HG02763 (cell line): ENCODE measurements around the gene NBEAL2.

ENCODE experiments used
- ATAC-seq: cut with Tn5 transposase; IDR thresholded peaks from one replicate; pipeline ENCODE4 v1.9.1; 2021; ENCODE audit warnings: mild to moderate bottlenecking, moderate library complexity; ENCODE audit not compliant: unreplicated experiment

NBEAL2 gene

GRCh38 chr3:46978985-46979944 lies at the start of gene NBEAL2:
TSS of gene NBEAL2 (plus strand) at chr3:46979666. CDS start at chr3:46979862, 196 bp downstream.
- peak; percentile 61 for ATAC-seq

GRCh38 chr3:46930166-46930944 lies 49.1 kb upstream of the NBEAL2 start:
- no peak for ATAC-seq

DNA sequence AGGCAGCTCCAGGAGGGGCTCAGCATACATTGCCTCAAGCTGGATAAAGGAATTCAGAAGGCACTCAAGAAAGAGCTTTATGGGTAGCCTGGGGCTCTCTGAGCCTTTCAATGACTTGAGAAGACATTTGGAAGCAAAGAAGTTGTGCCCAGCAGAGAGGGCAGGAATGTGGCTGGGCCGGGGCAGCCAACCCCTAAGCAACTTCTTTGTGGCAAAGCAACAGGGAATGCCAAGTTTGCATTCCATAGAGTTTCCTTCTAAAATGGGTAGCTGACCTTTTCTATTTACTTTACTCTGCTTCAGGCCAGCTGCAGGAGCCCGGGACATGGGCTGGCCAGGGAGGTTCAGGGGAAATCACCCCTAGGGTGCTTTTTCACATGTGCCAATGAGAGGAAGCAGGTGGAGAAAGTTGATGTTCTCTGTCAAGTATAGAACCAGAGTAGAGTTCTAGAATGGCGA lies 48.5 kb upstream of the NBEAL2 start:
- no peak for ATAC-seq

DNA sequence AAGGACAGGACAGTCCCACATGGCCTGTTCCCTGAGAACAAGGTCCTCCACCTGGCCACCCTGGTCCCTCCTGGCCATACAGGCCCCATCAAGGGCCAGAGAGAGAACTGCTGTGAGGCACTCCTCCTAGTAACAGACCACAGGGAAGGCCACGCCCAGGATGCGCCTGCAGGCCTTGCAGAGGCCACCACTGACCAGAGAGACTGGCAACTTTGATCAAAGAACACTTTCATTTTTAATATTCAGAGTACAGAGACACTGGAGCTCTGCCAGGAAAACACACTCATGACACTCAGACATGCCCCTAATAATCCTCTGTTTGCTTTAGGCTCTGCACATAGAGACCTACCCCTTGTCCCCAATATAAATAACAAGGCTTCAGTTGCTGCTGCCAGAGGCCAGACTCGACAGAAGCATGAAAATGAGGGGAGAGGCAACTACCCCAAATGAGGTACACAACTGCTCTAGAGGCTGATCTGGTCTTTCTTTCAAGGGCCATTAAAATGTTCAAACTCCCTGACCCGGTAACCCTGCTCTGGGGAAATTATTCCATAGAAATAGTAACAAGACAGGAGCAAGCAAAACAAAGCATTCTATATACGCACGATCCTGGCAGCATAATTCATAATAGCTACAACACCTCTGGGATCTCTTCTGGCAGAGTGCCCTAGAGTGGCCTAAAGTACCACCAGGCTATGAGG lies 47.7 kb upstream of the NBEAL2 start:
- ATAC-seq, result no peak

DNA sequence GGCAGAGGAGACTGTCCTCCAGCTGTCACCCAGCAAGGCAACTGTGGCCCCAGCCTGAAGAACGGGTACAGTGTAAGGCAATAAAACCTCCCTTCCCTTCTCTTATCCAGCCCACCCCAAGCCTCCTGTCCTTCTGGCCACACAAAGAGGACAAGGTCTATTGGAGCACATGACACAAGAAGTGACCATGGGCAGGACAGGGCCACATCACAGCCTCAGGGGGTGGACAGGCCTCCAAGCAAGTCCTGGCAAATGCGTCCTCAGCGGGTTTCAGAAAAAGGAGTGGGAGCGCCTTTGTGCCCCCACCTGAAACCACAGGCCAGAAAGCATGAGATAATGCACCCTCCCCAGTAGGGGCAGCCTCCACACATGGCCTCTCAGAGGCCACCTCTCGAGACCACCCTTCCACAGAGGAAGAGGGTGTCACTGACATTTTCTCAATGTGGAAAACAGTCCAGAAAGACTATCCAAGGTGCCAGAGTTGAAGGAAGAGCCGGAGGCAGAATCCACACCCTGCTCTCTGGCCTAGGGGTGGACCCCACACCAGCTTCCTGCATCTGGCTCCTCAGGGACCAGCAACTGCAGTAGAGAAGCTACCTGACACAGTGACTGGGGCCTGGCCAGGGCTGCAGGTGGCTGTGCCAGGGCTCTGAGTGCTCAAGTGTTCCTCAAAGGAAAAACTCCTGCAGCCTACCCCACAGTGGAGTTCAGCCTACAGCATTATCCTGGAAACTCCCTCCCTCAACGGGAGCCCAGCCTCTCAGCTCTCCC lies 46.8 kb upstream of the NBEAL2 start:
- no peak for ATAC-seq

DNA sequence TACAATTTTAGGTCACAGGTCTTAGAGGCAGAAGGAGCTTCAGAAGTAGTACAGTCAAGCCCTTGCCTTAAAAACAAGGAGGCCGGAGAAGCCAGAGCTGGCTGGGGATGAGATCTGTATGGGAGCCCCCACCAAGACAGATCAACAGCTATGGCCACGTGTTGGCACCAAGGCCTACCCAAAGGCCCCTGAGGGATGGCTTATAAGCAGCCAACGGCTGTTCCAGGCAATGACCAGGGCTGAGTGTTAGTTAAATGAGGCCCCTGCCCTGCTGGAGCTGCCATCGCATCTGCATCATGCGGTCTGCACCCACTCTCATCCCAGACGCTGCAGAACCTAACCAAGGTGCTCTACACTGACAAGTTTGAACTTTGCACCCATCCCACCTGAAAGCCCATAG lies 46.2 kb upstream of the NBEAL2 start:
- no peak for ATAC-seq

DNA sequence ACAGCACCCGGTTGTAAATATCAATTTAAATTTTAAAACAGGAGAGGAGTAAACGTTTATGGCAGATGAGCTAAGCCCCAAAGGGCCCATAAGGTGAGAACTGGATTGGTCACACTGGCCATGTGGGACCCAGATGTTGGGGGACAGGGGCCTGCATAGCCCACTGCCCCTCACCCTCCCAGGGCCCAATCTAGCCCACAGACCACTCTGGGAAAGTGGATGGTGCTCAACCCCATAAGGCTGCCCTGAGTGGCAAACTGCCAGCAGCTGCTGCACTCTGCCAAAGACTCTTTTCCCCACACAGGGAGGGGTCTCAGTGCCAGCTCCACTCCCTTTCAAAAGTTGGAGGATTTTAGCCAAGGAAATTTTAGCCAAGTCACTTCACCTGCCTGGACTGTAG lies 45.4 kb upstream of the NBEAL2 start:
- no peak for ATAC-seq

- no peak for ATAC-seq
Measured at GRCh38 chr3:46934498-46935167, 44.8 kb upstream of the NBEAL2 start.

DNA sequence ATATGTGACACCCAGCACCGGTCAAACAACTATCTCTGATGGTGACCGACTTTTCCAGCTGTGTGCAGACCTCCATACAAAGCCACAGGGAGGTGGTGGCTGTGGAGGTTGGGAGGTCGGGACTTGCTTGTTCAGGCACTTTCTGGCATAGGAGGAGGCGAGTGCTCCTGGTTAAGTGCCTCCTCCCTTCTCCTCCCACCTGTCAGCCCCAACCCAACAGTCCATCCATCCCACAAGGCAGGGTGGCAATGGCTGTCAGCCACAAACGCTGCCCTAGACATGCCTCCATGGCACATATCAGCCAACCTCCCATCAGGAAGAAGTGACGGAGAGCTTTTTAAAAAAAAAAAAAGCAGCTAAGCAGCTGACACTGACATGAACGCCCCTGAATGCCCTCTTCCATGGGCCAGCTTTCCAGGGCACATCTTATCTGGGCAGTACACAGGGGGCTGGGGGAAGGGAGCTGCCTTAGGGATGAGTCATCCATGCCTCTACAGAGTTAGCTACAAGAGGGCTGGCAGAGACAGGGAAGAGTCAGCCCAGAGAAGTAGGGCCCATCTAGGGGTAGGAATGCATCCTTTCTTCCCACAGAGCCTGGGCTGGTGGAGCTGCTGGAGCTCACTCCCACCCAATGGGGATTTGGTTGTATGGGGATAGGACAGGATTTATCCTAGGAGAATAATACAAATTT lies 44.2 kb upstream of the NBEAL2 start:
- ATAC-seq, result no peak

DNA sequence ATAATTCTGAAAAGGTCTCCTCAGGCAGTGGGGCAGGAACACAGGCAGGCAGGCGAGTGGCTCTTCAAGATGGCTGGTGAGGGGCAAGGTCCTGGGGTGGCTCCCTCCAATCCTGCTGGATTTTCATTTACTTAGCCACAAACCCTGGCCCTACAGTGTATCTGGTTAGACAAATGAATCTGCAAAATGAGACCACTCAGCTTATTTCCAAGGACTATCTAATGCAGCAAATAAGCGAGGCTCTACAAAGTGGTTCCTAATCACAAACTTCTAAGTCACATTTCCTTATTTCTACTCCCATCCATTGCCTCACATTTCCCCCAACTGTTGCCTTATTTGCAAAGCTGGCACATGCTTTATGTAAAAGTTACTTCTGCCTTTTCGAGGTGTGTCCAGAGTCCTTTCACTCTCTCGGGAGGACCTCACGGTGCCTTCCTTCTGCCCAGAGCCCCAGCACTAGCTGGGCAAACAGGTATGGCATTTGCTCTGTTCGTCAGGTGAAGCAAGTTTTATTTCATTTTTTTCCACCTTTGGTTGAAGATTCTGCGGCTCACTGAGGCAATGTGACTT lies 43.4 kb upstream of the NBEAL2 start:
- no peak for ATAC-seq

DNA sequence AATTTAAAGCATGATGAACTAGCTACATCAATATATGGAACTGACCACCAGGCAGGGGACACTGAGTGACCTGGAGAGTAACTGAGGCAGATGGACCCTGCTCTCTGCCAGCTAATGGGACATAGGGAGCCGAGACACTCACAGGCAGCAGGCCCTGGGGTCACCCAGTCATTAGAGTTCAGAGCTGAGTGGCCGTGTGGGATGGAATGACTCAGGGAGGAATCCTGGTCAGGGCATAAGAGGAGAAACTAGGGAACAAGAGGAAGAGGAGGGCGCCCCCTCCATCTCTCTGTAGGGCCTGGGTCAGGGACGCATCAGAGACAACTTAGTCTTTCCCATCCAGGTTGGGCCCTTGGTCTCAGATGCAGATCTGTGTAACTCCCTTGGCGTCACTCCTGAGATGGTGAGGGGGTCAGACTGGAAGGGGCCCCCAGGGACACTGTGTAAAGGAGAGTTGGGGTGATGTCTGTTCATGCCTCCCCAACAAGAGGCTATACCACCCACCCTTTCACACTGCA lies 42.7 kb upstream of the NBEAL2 start:
- no peak for ATAC-seq

DNA sequence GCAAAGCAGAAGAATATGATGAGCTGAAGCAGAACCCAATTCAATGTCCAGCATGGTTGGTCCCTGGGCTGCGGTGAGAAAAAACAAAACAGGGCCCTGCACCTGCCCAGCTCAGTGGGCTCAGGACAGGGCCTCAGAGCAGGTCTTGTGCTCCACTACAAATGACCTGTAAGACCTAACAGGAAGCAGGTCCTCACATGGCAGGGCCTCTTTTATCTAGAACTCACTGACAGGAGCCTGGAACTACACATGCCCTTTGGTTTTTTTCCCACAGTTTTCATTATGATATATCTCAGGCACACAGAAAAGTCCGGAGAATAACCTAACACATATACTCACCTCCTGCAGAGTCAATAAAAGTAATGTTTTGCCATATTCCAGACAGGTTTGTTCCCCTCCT lies 41.3 kb upstream of the NBEAL2 start:
- no peak for ATAC-seq

DNA sequence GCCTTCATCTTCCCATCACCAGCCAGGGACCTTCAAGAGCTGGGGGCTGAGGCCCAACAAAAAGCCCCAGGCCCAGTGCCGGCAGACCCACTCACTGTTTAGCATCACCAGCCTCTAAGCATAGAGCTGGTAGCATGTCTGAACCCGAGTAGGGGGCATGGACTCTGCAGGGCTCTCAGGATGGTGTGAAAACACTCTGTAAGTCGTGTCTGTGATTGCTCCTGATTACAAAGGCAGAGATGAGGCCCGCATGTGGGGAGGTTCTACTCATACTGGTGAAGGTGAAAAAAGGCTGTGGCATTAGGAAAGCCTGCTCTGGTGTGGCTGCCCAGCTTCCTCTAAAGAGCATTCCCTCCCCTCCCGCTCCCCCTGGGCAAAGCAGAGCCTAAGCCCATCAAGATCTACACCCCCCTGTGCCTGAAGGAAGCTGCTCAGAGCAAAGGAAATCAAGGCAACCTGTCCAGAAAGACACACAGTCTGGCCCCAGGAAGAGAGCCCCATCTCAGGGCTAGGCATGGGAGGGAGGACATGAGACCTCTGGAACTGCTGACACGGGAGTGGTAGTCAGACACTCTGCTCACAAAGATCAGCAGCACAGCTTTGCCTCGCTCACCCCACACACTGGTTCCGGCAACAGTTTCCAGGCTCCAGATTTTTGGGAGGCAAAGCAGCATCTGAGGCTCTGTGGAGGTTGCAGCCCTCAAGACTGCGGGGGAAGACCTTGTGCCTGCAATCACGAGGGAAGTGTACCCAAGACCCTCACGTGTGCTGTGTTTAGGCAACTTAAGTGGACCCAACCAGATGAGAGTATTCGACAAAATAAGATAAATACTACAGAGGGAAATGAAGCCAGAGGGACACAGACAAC lies 39.7 kb upstream of the NBEAL2 start:
- no peak for ATAC-seq

- ATAC-seq, result no peak
Measured at GRCh38 chr3:46942076-46942475, 37.4 kb upstream of the NBEAL2 start.

DNA sequence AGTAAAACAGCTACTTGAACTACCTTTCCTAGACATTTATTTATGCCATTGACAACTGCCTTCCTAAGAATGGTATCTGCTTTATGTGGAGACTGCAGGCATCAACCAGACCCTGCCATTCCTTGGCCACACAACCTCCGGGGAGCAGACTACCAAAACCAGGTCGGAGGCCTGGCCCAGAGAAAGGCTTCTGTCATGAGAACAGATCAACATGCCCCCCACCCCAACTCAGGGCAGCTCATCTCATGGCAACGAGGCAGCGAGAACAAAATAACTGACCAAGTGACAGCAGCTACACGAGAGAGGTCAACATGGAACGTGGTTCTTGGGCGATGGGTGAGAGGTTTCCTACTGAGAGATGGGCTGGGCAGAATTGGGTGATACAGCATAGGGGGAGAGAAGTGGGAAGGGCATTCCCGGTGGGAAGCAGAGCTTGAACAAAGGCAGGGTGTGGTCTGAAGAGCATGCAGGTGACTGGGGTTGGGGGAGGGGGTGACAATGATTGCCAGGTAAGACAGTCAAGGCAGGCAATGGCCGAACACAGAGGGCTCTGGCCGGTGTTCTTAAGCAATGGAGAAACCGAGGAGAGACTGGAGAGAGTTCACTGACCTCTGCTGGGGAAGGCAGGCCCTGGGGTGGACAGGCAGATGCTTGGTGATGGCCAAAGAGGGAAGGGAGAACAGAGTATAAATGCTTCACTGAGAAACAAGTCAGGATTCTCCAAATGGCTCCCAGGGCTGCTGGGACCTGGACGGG lies 36.8 kb upstream of the NBEAL2 start:
- no peak for ATAC-seq

DNA sequence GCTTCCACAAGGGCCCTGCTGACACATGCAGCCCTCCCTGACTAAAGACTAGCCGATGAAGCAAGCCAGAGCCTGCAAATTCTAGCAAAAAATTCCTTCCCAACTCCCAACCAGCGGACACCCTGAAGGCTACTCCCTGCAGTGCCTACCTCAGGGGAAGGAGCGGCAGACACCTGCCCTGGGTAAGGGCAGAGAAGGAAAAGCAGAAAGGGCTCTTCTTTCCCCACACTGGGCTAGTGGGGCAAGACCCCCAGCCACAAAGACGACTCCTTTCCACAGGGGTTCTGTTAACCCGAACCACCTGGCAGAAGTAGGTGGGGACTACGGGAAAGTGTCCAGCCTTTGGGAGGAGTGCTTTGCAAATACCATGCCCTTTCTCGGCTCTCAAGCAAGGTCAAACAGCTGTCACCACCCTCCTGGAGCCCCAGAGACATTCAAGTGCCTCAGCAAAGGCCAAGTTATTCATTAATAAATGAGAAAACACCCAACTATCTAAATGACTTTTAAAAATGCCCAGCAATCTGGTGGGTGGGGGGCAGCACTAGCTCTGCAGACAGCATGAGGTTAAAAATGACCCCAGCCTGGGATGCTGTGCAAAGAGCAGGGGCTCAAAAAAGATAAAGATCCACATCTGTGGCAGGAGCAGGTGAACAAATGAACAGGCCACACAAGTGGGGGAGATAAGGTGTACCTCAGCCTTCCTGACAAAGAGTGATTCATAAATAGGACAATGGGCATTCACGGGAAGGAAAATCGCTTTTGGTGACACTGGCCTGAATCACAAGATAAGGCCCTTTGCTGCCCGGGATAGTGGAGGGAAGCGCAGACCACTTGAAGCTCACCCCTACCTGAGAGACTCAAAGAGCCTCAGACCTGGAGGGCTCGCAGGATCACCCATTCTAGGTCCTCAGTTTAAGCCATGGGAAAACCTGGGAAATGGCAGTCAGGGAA lies 36.0 kb upstream of the NBEAL2 start:
- no peak for ATAC-seq
